Peyer's patch (tissue), 4 donors: Measurements from ENCODE around the gene TINAGL1.

Experiments used
- CTCF ChIP-seq, 6 experiments: fragments of 450-650 bp in 4 of 6; fragments of 200-600 bp in 2 of 6; sonication (generic) in 1 of 6; IDR thresholded peaks; one replicate each; pipeline ENCODE4 v1.5.1; 2017 to 2019; ENCODE audit warnings: antibody characterized with exemption in 6 of 6, mild to moderate bottlenecking in 3 of 6, moderate library complexity in 1 of 6
- POLR2A ChIP-seq, 2 donors: fragments of 450-650 bp; IDR thresholded peaks; one replicate each; pipeline ENCODE4 v1.5.1; 2017; ENCODE audit warnings: antibody characterized with exemption in 2 of 2, mild to moderate bottlenecking in 2 of 2, moderate library complexity in 2 of 2

- TF ChIP-seq CTCF (IDR thresholded peaks at IDR 0.05), result no peak
- TF ChIP-seq POLR2A (IDR thresholded peaks at IDR 0.05), result no peak
Observed at GRCh38 chr1:31531177-31531999, 44.9 kb upstream of the TINAGL1 start.
